KOPT-K1 (cell line): ENCODE data around the gene KMT2A.
A peak's percentile ranks its signal among the peaks of the same experiment; 100 is the strongest.

Experiments
- H3K27ac ChIP-seq: fragments of 200-600 bp; sonication (generic); 2 replicates; pipeline ENCODE4 v1.5.1; 2016; ENCODE audit warnings: antibody characterized with exemption, mild to moderate bottlenecking, low read depth, low read length; ENCODE audit not compliant: poor library complexity, severe bottlenecking
- H3K36me3 ChIP-seq: fragments of 200-600 bp; sonication (generic); 2 replicates; pipeline ENCODE4 v1.5.1; 2017; ENCODE audit warnings: antibody characterized with exemption, mild to moderate bottlenecking, low read length, moderate library complexity; ENCODE audit not compliant: insufficient read depth
- H3K9me3 ChIP-seq: fragments of 200-600 bp; sonication (generic); 2 replicates; pipeline ENCODE4 v1.5.1; 2017; ENCODE audit warnings: antibody characterized with exemption, low read length, mild to moderate bottlenecking; ENCODE audit not compliant: insufficient read depth, poor library complexity, severe bottlenecking

KMT2A gene

DNA sequence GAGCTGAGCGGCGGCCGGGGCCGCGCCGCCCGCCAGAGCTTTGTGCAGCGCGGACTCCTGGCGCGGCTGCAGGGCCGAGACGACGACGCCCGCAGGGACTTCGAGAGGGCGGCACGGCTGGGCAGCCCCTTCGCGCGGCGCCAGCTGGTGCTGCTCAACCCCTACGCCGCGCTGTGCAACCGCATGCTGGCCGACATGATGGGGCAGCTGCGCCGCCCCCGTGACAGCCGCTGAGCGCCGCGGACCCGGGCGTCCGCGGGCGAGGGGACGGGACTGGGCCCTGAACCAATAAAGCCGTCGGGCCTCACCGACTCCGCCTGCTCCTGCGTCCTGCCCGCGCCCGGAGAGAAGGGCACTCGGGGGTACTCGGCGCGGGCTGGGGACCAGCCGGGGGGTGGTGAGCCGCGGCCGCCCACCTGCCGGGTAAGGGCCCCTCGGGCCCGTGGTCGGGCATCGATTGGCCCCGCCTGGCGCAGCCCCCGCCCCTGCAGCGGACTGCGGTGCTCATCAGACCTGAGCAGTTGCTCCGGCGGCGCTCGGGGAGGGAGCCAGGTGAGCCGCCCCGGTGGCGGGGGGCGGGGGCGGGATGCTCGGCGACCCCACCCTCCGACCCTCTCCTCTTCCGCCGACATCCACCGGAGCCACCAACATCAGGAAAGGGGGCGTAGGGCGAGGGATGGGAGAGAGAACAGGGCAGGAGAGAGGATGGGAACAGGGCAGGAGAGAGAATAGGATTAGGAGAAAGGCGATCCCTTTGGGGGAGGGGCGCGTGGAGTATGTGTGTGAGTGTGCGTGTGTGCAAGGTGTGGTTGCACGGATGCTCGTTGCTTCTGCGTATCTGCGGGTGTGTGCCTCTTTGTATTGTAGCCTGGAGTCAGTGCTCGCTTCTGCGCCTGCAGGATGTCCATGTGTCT is 94.6 kb downstream of the KMT2A start, which contains the start of gene TMEM25:
TMEM25 (plus strand) TSS at position 510 of the 914 bp plus-strand sequence. CDS start 610 bp downstream, outside the sequence.
- H3K9me3 ChIP-seq, result no peaks in the 10 kb centered on the region
- H3K27ac ChIP-seq, result peak within 1 kb of the TSS; percentile 52
- peaks cover 16% of the 10 kb centered on the region for H3K36me3 ChIP-seq

DNA sequence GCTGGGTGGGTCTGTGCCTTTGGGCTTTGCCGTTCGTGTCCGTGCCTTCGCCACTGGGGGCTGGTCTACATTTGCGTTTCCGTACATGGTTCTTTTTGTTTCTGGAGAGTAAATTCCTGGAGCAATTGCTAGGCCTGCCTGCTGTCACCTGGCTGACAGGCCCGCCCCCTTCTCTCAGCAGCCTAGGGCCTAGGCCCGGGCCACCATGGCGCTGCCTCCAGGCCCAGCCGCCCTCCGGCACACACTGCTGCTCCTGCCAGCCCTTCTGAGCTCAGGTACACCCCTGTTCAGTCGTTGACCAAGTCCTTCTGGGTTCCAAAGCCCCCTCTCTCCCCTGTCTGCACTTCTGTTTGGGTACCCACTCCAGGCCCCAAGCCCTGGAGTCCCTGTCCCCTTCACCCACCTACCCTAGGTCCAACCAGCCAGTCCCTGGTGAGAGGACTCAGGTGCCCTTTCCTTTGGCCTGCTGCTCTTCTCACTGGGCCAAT is 95.3 kb downstream of the KMT2A start:
- Histone ChIP-seq H3K9me3 (no peaks in the 10 kb centered on the region), H3K36me3 (peaks cover 10% of the 10 kb centered on the region; the same call in 1 of the 2 replicates), H3K27ac (no peak overlapping the region)

DNA sequence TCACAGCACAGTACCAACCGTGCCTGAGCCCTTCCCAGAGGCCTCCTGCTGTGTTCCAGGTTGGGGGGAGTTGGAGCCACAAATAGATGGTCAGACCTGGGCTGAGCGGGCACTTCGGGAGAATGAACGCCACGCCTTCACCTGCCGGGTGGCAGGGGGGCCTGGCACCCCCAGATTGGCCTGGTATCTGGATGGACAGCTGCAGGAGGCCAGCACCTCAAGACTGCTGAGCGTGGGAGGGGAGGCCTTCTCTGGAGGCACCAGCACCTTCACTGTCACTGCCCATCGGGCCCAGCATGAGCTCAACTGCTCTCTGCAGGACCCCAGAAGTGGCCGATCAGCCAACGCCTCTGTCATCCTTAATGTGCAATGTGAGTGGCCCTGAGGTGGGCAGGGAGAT is 95.8 kb downstream of the KMT2A start:
- Histone ChIP-seq H3K27ac (no peak overlapping the region), H3K36me3 (peaks cover 7% of the 10 kb centered on the region; the same call in 1 of the 2 replicates), H3K9me3 (no peaks in the 10 kb centered on the region)

GRCh38 chr11:118532852-118533768 is 96.8 kb downstream of the KMT2A start:
- H3K27ac ChIP-seq, result no peak overlapping the region
- no peaks in the 10 kb centered on the region for H3K36me3 ChIP-seq
- H3K9me3 ChIP-seq, result no peaks in the 10 kb centered on the region

- Histone ChIP-seq H3K9me3 (no peaks in the 10 kb centered on the region), H3K36me3 (no peaks in the 10 kb centered on the region), H3K27ac (no peak overlapping the region)
These were observed 97.8 kb downstream of the KMT2A start for GRCh38 chr11:118533769-118534729.

DNA sequence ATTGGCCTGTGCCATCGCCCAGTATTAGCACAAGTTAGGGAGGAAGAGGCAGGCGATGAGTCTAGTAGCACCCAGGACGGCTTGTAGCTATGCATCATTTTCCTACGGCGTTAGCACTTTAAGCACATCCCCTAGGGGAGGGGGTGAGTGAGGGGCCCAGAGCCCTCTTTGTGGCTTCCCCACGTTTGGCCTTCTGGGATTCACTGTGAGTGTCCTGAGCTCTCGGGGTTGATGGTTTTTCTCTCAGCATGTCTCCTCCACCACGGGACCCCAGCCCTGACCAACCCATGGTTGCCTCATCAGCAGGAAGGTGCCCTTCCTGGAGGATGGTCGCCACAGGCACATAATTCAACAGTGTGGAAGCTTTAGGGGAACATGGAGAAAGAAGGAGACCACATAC is 99.0 kb downstream of the KMT2A start:
- no peak overlapping the region for H3K27ac ChIP-seq
- no peaks in the 10 kb centered on the region for H3K36me3 ChIP-seq
- no peaks in the 10 kb centered on the region for H3K9me3 ChIP-seq

GRCh38 chr11:118536726-118537125 is 100.4 kb downstream of the KMT2A start:
- Histone ChIP-seq H3K27ac (no peak overlapping the region), H3K36me3 (no peaks in the 10 kb centered on the region), H3K9me3 (no peaks in the 10 kb centered on the region)

DNA sequence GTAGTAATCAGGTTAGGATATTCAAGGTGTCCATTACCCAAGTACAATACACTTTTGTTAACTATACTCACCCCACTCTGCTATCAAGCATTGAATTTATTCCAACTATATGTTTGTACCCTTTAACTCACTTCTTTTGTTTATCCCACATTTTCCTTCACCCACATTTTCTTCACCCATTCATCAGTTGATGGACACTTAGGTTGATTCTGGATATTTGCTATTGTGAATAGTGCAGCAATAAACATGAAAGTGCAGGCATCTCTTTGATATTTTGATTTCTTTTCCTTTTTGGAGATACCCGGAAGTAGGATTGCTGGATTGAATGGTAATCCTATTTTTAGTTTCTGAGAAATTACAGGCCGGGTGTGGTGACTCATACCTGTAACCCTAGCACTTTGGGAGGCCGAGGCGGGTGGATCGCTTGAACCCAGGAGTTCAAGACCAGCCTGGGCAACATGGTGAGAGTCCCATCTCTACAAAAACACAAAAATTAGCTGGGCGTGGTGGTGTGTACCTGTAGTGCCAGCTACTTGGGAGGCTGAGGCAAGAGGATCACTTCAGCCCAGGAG is 101.2 kb downstream of the KMT2A start:
- Histone ChIP-seq H3K9me3 (no peaks in the 10 kb centered on the region), H3K27ac (no peak overlapping the region), H3K36me3 (no peaks in the 10 kb centered on the region)

DNA sequence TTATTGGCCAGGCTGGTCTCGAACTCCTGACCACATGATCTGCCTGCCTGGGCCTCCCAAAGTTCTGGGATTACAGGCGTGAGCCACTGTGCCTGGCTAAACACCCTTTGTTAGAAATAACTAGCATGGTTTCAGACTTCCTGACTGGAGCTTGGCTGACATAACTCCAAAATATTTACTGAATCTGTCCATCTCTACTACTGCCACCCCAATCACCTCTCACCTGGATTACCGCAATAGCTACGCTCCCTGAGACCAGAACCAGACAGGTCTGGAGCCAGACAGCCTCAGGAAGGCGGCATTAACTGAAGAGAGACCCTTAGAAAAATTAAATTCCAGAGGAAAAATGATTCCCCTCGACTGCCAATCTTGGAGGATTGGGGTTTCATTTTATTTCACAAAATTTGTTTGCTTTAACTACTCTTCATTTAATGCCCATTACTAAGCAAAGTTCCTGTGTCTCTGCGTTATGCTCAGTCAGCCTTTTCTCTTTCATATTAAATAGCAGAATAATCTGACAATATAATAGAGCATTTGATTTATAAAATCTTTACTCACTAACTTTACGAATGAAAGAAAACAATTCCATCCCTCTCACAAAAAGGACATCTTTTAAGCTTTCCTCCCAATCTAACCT is 107.8 kb downstream of the KMT2A start:
- H3K9me3 ChIP-seq, result no peaks in the 10 kb centered on the region
- peaks cover 6% of the 10 kb centered on the region; the same call in 1 of the 2 replicates for H3K36me3 ChIP-seq

GRCh38 chr11:118544647-118545010 is 108.3 kb downstream of the KMT2A start:
- Histone ChIP-seq H3K9me3 (no peaks in the 10 kb centered on the region), H3K27ac (no peak overlapping the region), H3K36me3 (peaks cover 6% of the 10 kb centered on the region; the same call in 1 of the 2 replicates)

More for the DNA sequence above, 107.8 kb downstream of the KMT2A start:
- no peak overlapping the region for H3K27ac ChIP-seq

GRCh38 chr11:118545533-118545932 is 109.2 kb downstream of the KMT2A start:
- Histone ChIP-seq H3K27ac (no peak overlapping the region), H3K36me3 (peaks cover 6% of the 10 kb centered on the region; the same call in 1 of the 2 replicates), H3K9me3 (no peaks in the 10 kb centered on the region)

DNA sequence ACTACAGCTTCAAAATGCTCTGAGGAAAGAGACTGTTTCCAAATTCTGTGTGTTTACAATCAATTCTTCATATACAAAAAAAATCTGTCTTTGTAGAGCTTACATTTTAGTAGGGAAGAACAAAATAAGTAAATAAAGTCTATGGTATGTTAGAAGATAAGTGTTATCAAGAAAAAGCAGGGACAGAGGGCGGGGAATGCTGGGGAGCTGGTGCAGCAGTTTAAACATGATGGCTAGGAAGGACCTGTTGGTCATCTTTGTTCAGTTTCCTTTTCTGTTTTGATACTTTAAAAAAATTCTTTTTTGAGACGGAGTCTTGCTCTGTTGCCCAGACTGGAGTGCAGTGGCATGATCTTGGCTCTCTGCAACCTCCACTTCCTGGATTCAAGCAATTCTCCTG is 110.8 kb downstream of the KMT2A start:
- Histone ChIP-seq H3K36me3 (peaks cover 14% of the 10 kb centered on the region; the same call in 1 of the 2 replicates), H3K27ac (no peak overlapping the region)

GRCh38 chr11:118552341-118552740 is 116.0 kb downstream of the KMT2A start:
- H3K27ac ChIP-seq, result no peak overlapping the region
- H3K36me3 ChIP-seq, result peaks cover 40% of the 10 kb centered on the region
- H3K9me3 ChIP-seq, result no peaks in the 10 kb centered on the region

More for the DNA sequence above, 110.8 kb downstream of the KMT2A start:
- H3K9me3 ChIP-seq, result no peaks in the 10 kb centered on the region
